Caco-2 (cell line): ENCODE measurements around the gene C17orf50. TPM values are rescaled to one million over a fixed set of nuclear protein-coding genes. Genes with fewer than 3 reads are reported as not detected.

Experiments
- BruUV-seq: library from RNA; stranded (reverse); fragments of 400-500 nt; replicated peaks from 2 replicates; lab custom pipeline; 2021; lab: Mats Ljungman, UMichigan
- CTCF ChIA-PET: fragments of 300-600 bp; sonication (Branson Sonifier 250); formaldehyde crosslinking; loops from one replicate; lab custom pipeline; 2022; ENCODE audit warnings: antibody characterized with exemption; lab: Charles Lee
- POLR2A ChIA-PET: fragments of 300-600 bp; sonication (Branson Sonifier 250); formaldehyde crosslinking; loops from one replicate; lab custom pipeline; 2022; ENCODE audit warnings: antibody characterized with exemption; lab: Charles Lee
- DNase-seq, 2 experiments: peaks; one replicate each; pipeline versions ENCODE4 v3.0.0 to v3.0.0-alpha.2; 2020 to 2022
- H3K27me3 ChIP-seq: replicated peaks from 2 replicates; pipeline ENCODE4 v1.6.0; 2011; ENCODE audit warnings: low read length; ENCODE audit not compliant: control insufficient read depth, insufficient read depth
- H3K36me3 ChIP-seq: 2 replicates; pipeline ENCODE4 v1.5.1; 2011; ENCODE audit warnings: low read length; ENCODE audit not compliant: control insufficient read depth, insufficient read depth
- H3K4me1 ChIP-seq: fragments of 250-450 bp; sonication (Bioruptor Pico); 2 replicates; pipeline ENCODE4 v1.5.1; 2020; ENCODE audit warnings: mild to moderate bottlenecking
- H3K4me3 ChIP-seq: 2 replicates; pipeline ENCODE4 v1.5.1; 2011; ENCODE audit warnings: low read depth, mild to moderate bottlenecking, control low read depth, low read length
- H3K9me3 ChIP-seq: fragments of 250-450 bp; sonication (Bioruptor Pico); 2 replicates; pipeline ENCODE4 v1.5.1; 2020; ENCODE audit warnings: mild to moderate bottlenecking, moderate library complexity
- H3K27ac Mint-ChIP-seq: one replicate; pipeline ENCODE4 v1.8.0; 2022; ENCODE audit warnings: mixed read lengths; ENCODE audit not compliant: unreplicated experiment
- H3K27me3 Mint-ChIP-seq: one replicate; pipeline ENCODE4 v1.8.0; 2022; ENCODE audit warnings: mixed read lengths; ENCODE audit not compliant: insufficient read depth, unreplicated experiment
- H3K36me3 Mint-ChIP-seq: one replicate; pipeline ENCODE4 v1.8.0; 2022; ENCODE audit warnings: mild to moderate bottlenecking, mixed read lengths; ENCODE audit not compliant: insufficient read depth, unreplicated experiment
- H3K4me1 Mint-ChIP-seq: one replicate; pipeline ENCODE4 v1.8.0; 2022; ENCODE audit warnings: low read depth, mixed read lengths; ENCODE audit not compliant: unreplicated experiment
- H3K4me3 Mint-ChIP-seq: one replicate; pipeline ENCODE4 v1.8.0; 2022; ENCODE audit warnings: mild to moderate bottlenecking, moderate library complexity, mixed read lengths; ENCODE audit not compliant: unreplicated experiment
- H3K9me3 Mint-ChIP-seq: one replicate; pipeline ENCODE4 v1.8.0; 2022; ENCODE audit warnings: mixed read lengths; ENCODE audit not compliant: unreplicated experiment
- CTCF ChIP-seq, 2 experiments: fragments of 200-600 bp in 1 of 2; IDR thresholded peaks; 1 replicate in 1 of 2; 2 replicates in 1 of 2; pipeline versions ENCODE4 v1.5.1 to v1.8.0; 2011 to 2022; ENCODE audit warnings: antibody characterized with exemption in 1 of 2, control low read depth in 1 of 2, inconsistent platforms in 1 of 2, low read depth in 1 of 2, low read length in 1 of 2, mild to moderate bottlenecking in 1 of 2, moderate library complexity in 1 of 2; ENCODE audit not compliant: insufficient read depth in 1 of 2, severe bottlenecking in 1 of 2, unreplicated experiment in 1 of 2
- intact Hi-C: fragments of 100-400 bp; cut with micrococcal nuclease; formaldehyde crosslinking; loops from one replicate; pipeline ENCODE4 v1.10.0; 2022; ENCODE audit not compliant: unreplicated experiment
- total RNA-seq: library from RNA; stranded (reverse); gene quantifications from 2 replicates; pipeline ENCODE4 v1.2.3, GENCODE V29; 2022

The C17orf50 gene
- total RNA-seq, 1 experiment from 2014 or later, result not detected

DNA sequence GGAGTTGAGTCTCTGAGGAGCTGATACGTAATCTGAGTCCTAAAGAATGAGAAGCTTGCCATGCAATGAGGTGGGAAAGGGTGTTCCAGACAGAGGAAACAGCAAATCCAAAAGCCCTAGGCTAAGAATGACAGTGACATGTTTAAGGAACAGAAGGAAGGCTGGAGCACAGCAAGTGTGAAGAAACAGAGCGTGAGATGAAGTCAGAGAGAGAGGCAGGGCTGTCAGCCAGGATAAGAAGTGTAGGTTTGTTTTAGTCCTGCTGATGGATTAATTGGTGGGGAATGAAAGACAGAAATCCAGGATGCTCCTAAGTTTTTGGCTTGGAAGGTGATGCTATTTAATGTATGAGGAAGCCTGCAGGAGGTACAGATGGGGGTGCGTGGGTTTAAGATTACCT is 20.3 kb downstream of the C17orf50 start:
- no peaks in the 10 kb centered on the region for H3K4me1 ChIP-seq
- Mint-ChIP-seq H3K4me3 (no peak overlapping the region), H3K4me1 (peaks cover 7% of the 10 kb centered on the region), H3K9me3 (no peaks in the 10 kb centered on the region), H3K27me3 (peaks cover 6% of the 10 kb centered on the region), H3K36me3 (no peaks in the 10 kb centered on the region), H3K27ac (no peak overlapping the region)
- H3K27me3 ChIP-seq, result no peaks in the 10 kb centered on the region
- H3K9me3 ChIP-seq, result no peaks in the 10 kb centered on the region
- TF ChIP-seq CTCF (IDR thresholded peaks at IDR 0.05; ENCODE audit: insufficient read depth in 1 of 2, low read depth in 1 of 2, low read length in 1 of 2, severe bottlenecking in 1 of 2, unreplicated experiment in 1 of 2), result no peak
- intact Hi-C loops, result no loop called here
- POLR2A ChIA-PET, result interaction anchor here (0.6 kb wide), 1 partner anchor 228 kb away, joined by 3 read pairs; no protein-coding TSS in a partner anchor
- no peak overlapping the region for H3K4me3 ChIP-seq
- no peaks in the 10 kb centered on the region for H3K36me3 ChIP-seq
- CTCF ChIA-PET, result interaction anchor here (1.0 kb wide), 2 partner anchors 12 to 17 kb away, joined by 3 to 4 read pairs; no protein-coding TSS in a partner anchor
- no peak for DNase-seq
- no TSS peak for BruUV-seq

GRCh38 chr17:35784895-35785294 is 24.2 kb downstream of the C17orf50 start:
- H3K4me3 ChIP-seq, result no peak overlapping the region
- no peaks in the 10 kb centered on the region for H3K36me3 Mint-ChIP-seq
- H3K4me1 Mint-ChIP-seq, result peaks cover 15% of the 10 kb centered on the region
- H3K4me1 ChIP-seq, result no peaks in the 10 kb centered on the region
- ChIA-PET CTCF (interaction anchor here (1.5 kb wide), 1 partner anchor 21 kb away, joined by 8 read pairs; no protein-coding TSS in a partner anchor), POLR2A (interaction anchor here (0.6 kb wide), 1 partner anchor 12 kb away, joined by 3 read pairs; no protein-coding TSS in a partner anchor)
- H3K4me3 Mint-ChIP-seq, result no peak overlapping the region
- no peak for DNase-seq
- no peaks in the 10 kb centered on the region for H3K36me3 ChIP-seq
- peaks cover 5% of the 10 kb centered on the region for H3K27me3 Mint-ChIP-seq
- no peaks in the 10 kb centered on the region for H3K9me3 Mint-ChIP-seq
- no peak for TF ChIP-seq CTCF (IDR thresholded peaks at IDR 0.05; ENCODE audit: insufficient read depth in 1 of 2, low read depth in 1 of 2, low read length in 1 of 2, severe bottlenecking in 1 of 2, unreplicated experiment in 1 of 2)
- intact Hi-C loops, result no loop called here
- H3K27me3 ChIP-seq, result no peaks in the 10 kb centered on the region
- no TSS peak for BruUV-seq
- no peak overlapping the region for H3K27ac Mint-ChIP-seq
- no peaks in the 10 kb centered on the region for H3K9me3 ChIP-seq

GRCh38 chr17:35786941-35787432 is 26.3 kb downstream of the C17orf50 start:
- ChIA-PET CTCF (interaction anchor here (0.6 kb wide), 1 partner anchor 23 kb away, joined by 3 read pairs; no protein-coding TSS in a partner anchor), POLR2A (no interaction called here)
- BruUV-seq, result no TSS peak

More at GRCh38 chr17:35786941-35787432, 26.3 kb downstream of the C17orf50 start:
- no peaks in the 10 kb centered on the region for H3K36me3 ChIP-seq
- no peaks in the 10 kb centered on the region for H3K27me3 ChIP-seq
- H3K9me3 Mint-ChIP-seq, result no peaks in the 10 kb centered on the region
- intact Hi-C loops, result no loop called here
- no peak overlapping the region for H3K4me3 Mint-ChIP-seq
- H3K4me1 Mint-ChIP-seq, result peaks cover 15% of the 10 kb centered on the region
- peaks cover 9% of the 10 kb centered on the region for H3K27me3 Mint-ChIP-seq
- DNase-seq, result no peak
- no peak overlapping the region for H3K4me3 ChIP-seq
- no peak for TF ChIP-seq CTCF (IDR thresholded peaks at IDR 0.05; ENCODE audit: insufficient read depth in 1 of 2, low read depth in 1 of 2, low read length in 1 of 2, severe bottlenecking in 1 of 2, unreplicated experiment in 1 of 2)
- H3K36me3 Mint-ChIP-seq, result no peaks in the 10 kb centered on the region
- no peaks in the 10 kb centered on the region for H3K9me3 ChIP-seq
- H3K4me1 ChIP-seq, result no peaks in the 10 kb centered on the region
- peak overlapping the region; percentile 7 for H3K27ac Mint-ChIP-seq
